Endometrial microvascular endothelial cells (primary cell): ENCODE data around the gene B9D2. TPM values are rescaled to one million over a fixed set of nuclear protein-coding genes. Genes with fewer than 3 reads are reported as not detected.
"Not testable (repeated sequence)": the region's sequence is repeated elsewhere in the genome, so short reads cannot be mapped to it uniquely, and the experiment has no call there.

Experiments
- in situ Hi-C: cut with HindIII; loops from 2 replicates; pipeline ENCODE4 v1.10.0; 2017; ENCODE audit warnings: low sequenced_read_pairs, low pct_unique_long_range_greater_than_20kb; ENCODE audit errors: inconsistent ontology term
- total RNA-seq: library from RNA; depleted of rRNA; stranded (reverse); fragments of >200 nt; gene quantifications from one replicate; pipeline ENCODE4 v1.2.3, GENCODE V29; 2015; ENCODE audit errors: inconsistent ontology term

Gene B9D2
- total RNA-seq, 1 donor from 2014 or later: 11.5 TPM

DNA sequence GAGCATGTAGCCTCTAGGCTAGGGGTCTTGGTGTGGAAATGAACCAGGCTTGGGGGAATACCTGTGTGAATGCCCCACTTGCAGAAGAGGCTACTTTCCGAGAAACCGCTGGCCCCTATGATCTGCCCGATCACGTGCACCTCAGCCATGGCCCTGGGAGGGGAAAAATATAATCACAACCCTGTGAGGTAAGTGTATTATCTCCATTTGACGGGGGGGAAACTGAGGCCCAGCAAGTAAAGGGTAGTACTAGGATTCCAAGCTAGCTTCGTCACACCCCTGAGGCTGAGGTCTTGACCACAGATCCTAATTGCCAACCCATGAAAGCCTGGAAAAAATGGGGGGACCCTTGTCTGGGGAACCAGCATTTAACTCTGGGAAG is 587 bp downstream of the B9D2 start:
- in situ Hi-C loops: no loop called here

DNA sequence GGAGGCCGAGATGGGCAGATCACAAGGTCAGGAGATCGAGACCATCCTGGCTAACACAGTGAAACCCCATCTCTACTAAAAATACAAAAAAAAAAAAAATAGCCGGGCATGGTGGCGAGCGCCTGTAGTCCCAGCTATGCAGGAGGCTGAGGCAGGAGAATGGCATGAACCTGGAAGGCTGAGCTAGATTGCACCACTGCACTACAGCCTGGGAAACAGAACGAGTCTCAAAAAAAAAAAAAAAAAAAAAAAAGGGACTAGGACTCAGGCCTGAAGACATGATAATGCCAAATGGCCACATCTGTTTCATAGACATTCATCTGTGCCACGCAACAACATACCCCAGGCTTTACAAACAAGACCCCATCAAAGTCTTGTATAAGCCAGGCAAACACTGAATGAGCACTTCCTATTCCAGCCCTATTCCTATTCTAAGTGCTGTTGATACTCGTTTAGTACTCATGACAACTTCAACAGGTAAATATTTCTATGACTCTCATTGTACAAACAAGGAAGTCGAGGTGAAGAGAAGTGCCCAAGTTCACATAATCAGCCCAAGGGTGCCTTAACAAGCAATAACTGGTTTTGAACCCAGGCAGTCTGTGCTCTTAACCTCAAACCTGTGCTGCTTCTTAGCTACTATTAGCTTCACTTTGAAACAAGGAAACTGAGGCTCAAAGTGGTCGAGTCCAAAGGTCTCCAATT is 1.7 kb downstream of the B9D2 start:
- in situ Hi-C loops: no loop called here

DNA sequence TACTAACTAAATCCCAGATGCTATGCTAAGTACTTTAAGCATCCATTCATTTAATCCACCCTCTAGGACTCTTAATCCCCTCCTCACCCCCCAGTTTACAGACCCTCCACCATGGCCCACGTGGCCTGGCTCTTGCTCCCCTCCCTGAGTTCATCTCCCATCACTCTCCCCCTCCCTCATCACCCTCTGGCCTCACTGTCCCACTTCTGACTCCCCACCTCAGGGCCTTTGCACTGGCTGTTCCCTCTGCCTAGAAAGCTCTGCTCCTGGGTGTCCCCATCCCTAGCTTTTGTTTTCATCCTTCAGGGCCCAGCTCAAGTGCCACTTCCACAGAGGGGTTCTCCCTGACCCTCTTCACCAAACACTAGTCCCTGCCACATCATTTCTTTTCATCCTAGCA is 4.2 kb downstream of the B9D2 start:
- in situ Hi-C loops: no loop called here

DNA sequence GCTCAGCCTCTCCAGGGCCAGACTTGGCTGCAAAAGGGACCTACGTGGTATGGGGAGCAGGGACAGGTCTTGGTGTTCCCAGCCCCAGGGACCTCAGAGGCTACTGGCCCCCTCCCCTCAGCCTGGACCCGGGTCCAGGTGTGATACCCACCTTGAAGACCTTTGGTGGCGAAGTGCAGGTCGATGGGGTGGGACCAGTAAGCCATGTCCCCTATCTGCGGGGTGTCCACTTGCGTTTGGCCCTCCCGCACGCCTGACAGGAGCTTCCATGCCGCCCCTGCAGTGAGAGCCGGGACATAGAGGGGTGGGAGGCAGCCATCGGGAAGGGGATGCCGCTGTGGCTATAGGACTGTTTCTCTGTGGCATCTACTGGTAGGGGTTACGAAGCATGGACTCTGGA is 6.2 kb downstream of the B9D2 start:
- in situ Hi-C loops: no loop called here

DNA sequence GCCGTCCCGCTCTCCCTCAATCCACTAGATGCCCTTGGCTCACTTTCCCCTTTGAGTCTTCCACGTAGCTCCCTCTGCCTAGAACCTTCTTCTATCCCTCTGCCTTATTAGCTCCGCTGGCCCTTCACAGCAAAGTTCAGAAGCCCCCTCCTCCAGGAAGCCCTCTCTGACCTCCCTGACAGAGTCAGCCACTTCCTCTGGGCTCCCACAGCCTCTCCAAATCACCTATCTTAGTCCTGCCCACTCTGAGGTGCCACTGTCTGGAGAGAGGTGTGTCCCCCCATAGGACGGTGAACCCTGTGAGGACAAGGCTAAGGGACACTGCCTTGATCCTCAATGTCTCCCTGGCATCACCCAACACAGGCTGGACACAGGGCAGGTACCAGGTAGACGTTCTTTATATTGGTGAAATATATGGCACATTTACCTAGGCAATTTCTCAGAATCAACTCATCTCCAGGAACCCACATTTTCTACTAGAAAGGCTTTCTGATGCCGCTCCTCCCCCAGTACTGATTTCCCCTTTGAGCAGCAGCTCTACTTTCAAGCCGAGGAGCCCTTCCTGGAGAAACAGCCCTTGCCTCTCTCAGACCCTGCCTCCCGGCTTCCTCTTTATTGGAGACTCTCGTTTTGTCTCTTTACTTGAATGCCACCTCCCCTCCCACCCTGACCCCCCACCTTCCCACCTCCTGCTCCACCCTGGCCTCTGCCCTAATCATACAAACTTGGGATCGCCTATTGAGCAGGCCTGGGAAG is 6.8 kb downstream of the B9D2 start:
- in situ Hi-C loops: no loop called here

DNA sequence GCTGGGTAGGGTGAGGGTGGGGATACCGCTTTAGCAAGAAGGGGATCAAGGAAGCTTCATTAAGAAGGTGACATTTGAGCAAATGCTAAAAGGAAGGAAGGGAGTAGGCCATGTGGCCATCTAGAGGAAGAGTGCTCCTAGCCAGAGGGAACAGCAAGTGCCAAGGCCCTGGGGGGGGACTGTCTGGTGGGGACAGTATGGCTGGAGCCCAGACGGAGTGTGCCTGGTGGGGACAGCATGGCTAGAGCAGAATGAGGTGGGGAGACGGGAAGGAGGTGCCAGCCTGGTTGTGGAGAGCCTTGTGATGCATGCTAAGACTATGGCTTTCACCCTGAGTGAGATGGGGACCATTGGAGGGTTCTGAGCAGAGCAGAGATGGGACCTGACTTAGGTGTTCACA is 8.1 kb downstream of the B9D2 start:
- in situ Hi-C loops: no loop called here

DNA sequence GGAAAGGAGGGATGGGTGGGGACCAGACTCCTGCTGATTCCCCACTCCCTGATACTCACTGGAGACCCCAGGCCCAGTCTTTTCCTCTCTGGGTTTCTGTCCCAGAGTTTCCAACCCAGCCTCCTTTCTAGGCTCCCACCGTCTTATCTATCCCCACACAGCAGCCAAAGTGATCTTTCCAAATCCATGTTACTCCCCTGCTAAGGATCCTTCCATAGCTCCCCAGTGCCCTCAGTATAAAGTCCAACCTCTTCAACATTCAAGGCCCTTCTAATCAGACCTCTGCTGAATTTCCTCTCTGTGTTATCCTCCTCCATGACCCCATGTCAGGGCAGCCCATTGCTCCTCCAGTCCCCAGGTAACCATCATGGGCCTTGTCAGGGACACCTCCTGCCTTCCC is 8.9 kb downstream of the B9D2 start:
- in situ Hi-C loops: no loop called here

DNA sequence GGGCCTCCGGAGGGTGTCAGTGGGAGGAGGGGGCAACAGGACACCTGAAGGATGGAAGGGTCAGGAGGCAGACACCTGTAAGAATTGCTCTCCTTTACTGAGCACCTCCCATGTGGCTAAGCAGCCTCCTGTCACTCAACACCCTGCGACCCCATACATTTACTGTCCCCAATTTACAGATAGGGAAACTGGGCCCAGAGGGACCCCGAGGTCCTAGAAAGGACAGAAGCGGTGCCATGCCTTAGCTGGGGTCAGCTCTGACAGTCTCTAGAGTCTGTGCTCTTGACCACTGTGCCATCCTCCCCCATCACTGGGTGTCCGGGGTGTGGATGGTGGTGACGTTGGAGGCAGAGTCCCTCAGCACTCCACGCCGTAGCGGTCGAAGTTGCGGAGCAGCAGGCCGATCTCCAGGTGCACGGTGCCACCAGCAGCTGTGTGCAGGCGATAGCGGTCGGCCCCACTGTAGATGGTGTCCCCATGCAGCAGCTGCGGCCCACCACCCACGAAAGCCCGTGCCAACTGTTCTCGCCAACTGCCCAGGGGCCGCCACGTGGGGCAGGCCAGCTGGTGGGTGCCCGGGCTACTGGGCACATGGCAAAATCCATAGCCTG is 9.5 kb downstream of the B9D2 start:
- in situ Hi-C loops: no loop called here

DNA sequence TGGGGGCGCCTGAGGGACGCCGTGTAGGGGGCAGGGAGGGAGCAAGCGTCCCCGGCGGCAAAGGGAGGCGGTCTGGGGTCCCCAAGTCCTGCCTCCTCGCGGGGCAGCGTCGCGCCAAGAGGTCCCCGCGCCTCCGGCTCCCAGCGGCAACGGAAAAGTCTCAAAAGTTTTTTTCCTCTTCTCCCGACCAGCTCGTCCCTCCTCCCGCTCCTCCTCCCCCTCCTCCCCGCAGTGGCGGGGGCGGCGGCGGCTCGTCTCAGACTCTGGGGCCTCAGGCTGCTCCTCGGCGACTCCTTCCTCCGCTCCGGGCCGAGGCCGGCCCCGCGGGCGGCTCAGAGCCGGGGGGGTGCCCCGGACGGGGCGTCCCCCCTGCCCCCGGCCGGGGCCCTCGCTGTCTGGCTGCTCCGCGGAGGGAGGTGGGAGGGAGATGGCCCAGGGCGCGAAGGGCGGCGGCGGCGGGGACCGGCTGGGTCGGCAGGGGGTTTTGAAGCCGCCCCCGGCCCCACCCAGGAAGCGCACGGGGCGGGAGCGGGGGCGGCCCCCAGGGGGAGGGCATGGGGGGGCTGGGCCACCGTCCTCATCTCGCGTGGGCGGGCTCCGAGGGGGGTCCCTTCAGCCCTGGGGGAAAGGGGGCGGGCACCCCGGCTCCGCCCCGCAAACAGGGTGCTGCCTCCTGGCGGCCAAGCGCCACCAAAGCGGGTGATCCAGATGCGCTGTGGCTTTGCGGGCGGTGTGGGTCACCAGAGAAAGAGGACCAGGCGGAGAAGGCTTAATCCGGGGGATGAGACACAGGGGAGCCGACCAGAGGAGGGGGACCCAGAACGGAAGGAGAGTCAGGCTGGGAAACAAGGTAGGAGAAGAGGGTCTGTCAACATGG is 10.2 kb downstream of the B9D2 start, which contains the start of gene TGFB1:
Gene TGFB1 (minus strand): TSS at position 457 of the 877 bp plus-strand sequence. CDS start 878 bp downstream, outside the sequence.
- in situ Hi-C loops: no loop called here

DNA sequence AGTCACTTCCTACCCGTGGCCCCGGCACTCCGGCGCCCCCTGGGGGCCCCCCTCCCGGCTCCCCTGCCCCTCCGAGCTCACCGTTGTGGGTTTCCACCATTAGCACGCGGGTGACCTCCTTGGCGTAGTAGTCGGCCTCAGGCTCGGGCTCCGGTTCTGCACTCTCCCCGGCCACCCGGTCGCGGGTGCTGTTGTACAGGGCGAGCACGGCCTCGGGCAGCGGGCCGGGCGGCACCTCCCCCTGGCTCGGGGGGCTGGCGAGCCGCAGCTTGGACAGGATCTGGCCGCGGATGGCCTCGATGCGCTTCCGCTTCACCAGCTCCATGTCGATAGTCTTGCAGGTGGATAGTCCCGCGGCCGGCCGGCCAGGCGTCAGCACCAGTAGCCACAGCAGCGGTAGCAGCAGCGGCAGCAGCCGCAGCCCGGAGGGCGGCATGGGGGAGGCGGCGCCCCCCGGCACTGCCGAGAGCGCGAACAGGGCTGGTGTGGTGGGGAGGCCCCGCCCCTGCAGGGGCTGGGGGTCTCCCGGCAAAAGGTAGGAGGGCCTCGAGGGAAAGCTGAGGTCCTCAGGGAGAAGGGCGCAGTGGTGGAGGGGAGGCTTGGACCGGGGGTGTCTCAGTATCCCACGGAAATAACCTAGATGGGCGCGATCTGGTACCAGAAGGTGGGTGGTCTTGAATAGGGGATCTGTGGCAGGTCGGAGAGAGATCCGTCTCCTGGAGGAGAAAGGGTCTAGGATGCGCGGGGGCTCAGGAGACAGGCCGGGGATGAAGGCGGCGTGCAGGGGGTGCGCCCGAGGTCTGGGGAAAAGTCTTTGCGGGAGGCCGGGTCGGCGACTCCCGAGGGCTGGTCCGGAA is 11.1 kb downstream of the B9D2 start:
- in situ Hi-C loops: no loop called here

DNA sequence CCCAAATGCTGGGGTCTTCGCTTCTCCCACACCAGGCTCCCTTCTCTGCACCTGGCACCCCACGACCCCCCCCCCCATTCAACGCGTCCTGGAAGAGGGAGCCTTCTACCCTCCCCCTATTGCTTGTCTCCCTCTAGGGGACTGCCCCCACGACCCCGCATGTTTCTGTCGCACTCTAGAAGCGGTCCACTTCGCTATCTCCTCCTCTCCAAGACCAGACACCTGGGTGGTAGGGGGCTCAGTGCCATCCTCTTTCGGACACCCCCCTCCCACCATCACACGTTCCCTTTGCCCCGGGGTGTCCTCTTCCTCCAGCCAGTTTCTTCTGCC is 11.7 kb downstream of the B9D2 start:
- in situ Hi-C loops: no loop called here

DNA sequence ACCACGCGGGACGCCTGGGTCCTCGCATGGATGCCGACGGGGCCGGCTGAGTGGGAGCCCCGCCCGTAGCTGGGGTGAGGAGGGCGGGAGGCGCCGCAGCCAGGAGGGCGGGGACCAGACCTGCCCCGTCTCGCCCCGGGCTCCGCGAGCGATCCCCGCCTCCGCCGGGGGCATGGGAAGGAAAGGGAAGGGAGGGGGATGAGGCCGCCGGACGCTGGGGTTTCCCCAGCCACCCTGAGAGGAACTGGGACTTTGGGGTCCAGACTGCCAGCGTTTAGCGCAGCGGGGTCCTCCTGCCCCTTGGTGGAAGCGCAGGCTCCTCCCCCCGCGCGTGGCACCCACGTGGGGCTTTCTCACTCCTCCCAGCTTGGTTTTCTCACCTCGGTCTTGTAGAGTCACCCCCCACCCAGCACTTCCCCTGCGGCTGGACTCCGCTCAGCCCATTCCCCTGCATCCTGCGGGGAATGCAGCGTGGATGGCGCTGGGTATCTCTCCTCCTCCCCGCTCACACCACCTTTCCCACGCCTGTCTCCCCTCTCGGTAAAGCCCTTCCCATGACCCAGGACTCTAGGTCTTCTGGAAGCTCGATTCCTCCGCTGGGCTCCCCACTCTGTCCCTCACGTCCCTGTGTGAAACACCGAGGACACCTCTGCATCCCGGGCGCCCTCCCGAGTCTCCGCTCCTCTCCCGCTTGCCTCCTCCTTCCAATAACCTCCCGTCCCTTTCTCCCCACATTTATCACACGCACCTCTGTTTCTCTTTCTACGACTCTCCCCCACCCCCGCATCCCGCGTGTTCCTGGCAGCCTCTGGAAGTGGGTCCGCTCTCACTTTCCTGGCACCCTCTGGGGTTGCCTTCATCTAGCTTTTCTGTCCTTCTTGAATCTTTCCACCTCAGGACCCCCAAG is 12.4 kb downstream of the B9D2 start:
- in situ Hi-C loops: no loop called here

DNA sequence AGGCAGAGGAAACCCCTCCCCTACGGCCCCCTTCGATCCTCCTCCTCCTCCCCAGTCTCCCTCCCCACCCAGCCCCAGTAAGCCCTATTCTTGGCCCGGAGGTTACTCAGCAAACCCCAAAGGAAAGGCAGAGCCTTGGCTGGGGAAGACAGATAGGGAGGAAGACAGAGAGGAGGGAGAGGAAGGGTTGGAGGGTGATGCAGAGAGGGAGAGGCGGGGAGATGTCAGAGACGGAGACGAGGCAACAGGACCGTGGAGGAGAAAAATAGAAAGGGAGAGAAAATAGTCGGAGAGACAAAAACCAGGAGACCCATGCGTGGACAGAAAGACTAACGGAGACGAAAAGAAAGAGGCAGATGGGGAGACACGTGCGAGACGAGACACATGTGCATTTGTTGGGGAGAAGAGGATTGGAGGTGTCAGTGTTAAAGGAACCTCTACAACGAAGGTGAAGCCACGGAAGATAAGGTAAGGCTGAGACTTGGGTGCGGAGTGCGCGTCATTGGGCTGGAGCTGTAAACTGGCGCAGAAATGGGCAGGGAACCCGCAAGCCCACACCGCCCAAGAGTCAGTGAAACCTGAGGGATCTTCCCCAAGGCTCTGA is 13.1 kb downstream of the B9D2 start:
- in situ Hi-C loops: no loop called here

DNA sequence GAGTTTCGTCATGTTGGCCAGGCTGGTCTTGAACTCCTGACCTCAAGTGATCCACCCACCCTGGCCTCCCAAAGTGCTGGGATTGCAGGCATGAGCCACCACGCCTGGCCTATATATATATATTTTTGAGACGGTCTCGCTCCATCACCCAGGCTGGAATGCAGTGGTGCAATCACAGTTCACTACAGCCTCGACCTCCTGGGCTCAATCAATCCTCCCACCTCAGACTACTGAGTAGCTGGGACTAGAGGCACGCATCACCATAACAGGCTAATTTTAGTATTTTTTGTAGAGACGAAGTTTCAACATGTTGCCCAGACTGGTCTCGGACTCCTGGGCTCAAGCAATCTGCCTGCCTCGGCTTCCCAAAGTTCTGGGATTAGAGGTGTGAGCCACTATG is 17.0 kb downstream of the B9D2 start:
- in situ Hi-C loops: not testable (repeated sequence)

DNA sequence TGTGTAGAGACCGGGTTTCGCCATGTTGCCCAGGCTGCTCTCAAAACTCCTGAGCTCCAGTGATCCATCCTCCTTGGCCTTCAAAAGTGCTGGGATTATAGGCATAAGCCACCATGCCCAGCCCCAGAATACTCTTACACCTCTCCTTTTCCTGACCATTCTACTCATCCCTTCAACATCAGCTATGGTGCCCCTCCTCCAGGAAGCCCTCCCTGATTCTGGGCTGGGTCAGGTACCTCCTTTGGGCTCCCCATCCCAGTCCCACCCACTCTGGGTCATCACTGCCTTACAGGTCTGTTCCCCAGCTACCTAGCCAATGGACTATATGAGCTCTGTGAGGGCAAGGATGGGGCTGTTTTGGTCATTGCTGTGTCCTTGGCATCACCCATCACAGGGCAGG is 19.8 kb downstream of the B9D2 start:
- in situ Hi-C loops: no loop called here

DNA sequence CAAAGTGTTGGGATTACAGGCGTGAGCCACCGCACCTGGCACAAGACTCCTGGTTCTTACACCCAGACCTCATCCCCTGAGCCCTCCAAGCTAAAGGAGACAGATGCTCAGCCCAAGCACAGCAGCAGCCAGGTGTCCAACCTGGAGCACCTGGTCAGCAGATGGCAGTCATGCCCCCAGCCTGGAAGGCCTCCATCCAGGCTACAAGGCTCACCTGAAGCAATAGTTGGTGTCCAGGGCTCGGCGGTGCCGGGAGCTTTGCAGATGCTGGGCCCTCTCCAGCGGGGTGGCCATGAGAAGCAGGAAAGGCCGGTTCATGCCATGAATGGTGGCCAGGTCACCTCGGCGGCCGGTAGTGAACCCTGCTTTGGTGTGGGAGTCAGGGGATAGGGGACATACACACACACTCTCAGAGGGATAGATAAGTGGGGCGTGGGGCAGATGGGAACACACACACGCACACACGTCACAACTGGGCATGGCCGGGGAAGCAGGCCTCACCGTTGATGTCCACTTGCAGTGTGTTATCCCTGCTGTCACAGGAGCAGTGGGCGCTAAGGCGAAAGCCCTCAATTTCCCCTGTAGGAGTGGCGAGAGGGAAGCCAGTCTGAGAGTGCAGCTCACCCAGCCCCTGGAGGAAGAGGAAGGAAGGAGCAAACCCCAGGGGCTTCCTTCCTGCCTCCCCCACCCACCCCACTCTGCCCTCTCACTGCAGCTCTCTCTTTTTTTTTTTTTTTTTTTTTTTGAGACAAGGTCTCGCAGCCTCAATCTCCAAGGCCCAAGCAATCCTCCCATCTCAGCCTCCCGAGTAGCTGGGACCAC is 22.1 kb downstream of the B9D2 start:
- in situ Hi-C loops: no loop called here
